Measurements from ENCODE around the gene EGFR. TPM values are rescaled to one million over a fixed set of nuclear protein-coding genes. Genes with fewer than 3 reads are reported as not detected.

Gene EGFR
- polyA plus RNA-seq, 1 of the 3 experiments (the other 2 are of a cell fraction) = 37.6 TPM

GRCh38 chr7:55183897-55184296 lies 165.1 kb downstream of the EGFR start:
- Histone ChIP-seq H3K4me2 (no peak overlapping the region), H3K4me3 (ENCODE audit: low read depth in 2 of 2, low read length in 1 of 2) (no peak overlapping the region), H3K27ac (ENCODE audit: low read depth in 2 of 2, low read length in 1 of 2) (no peak overlapping the region), H3K79me2 (ENCODE audit: insufficient read depth) (no peaks in the 10 kb centered on the region), H3K4me1 (ENCODE audit: control insufficient read depth in 1 of 2, insufficient read depth in 2 of 2, low read depth in 1 of 2, low read length in 1 of 2) (peaks cover 14 to 47% of the 10 kb centered on the region in 2 experiments), H3K36me3 (replicated peaks in 1 of 2; ENCODE audit: control insufficient read depth in 1 of 2, insufficient read depth in 2 of 2, low read length in 1 of 2) (peaks cover 70 to 71% of the 10 kb centered on the region in 2 experiments), H3K9me3 (no peaks in the 10 kb centered on the region), H3K9me2 (no peaks in the 10 kb centered on the region), H2AFZ (ENCODE audit: low read depth) (no peak overlapping the region), H3K27me3 (ENCODE audit: insufficient read depth) (no peaks in the 10 kb centered on the region), H3K9ac (no peak overlapping the region), H4K20me1 (ENCODE audit: insufficient read depth) (no peaks in the 10 kb centered on the region), H3F3A (replicated peaks; ENCODE audit: insufficient read depth) (peaks cover 30% of the 10 kb centered on the region)
- no peak for DNase-seq
- POLR2A ChIA-PET = no interaction called here
- CTCF ChIA-PET = interaction anchor here (1.0 to 5.6 kb wide), 3 partner anchors 12 to 395 kb away, joined by 3 to 44 read pairs (median 3); no protein-coding TSS in a partner anchor
- WGBS (ENCODE audit: low lambda C conversion rate) = 85% methylated on average over 15 of the region's 15 CpGs
- TF ChIP-seq, protein P1, sequence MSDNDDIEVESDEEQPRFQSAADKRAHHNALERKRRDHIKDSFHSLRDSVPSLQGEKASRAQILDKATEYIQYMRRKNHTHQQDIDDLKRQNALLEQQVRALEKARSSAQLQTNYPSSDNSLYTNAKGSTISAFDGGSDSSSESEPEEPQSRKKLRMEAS (IDR thresholded peaks at IDR 0.05; ENCODE audit: low read depth) = no peak
- no peak for TF ChIP-seq RAD21 (IDR thresholded peaks at IDR 0.05; ENCODE audit: low read length)
- TF ChIP-seq SIN3A (IDR thresholded peaks at IDR 0.05; ENCODE audit: borderline replicate concordance, low read depth, low read length) = no peak
- TF ChIP-seq MXI1 (IDR thresholded peaks at IDR 0.05; ENCODE audit: low read depth, low read length) = no peak
- TF ChIP-seq, protein P2, sequence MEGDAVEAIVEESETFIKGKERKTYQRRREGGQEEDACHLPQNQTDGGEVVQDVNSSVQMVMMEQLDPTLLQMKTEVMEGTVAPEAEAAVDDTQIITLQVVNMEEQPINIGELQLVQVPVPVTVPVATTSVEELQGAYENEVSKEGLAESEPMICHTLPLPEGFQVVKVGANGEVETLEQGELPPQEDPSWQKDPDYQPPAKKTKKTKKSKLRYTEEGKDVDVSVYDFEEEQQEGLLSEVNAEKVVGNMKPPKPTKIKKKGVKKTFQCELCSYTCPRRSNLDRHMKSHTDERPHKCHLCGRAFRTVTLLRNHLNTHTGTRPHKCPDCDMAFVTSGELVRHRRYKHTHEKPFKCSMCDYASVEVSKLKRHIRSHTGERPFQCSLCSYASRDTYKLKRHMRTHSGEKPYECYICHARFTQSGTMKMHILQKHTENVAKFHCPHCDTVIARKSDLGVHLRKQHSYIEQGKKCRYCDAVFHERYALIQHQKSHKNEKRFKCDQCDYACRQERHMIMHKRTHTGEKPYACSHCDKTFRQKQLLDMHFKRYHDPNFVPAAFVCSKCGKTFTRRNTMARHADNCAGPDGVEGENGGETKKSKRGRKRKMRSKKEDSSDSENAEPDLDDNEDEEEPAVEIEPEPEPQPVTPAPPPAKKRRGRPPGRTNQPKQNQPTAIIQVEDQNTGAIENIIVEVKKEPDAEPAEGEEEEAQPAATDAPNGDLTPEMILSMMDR (IDR thresholded peaks at IDR 0.05) = no peak
- no peak for TF ChIP-seq USF1 (IDR thresholded peaks at IDR 0.05; ENCODE audit: borderline replicate concordance, low read depth)
- no peak for TF ChIP-seq FOXJ3 (CRISPR knock-in tag; IDR thresholded peaks at IDR 0.05)
- no peak for TF ChIP-seq TCF12 (IDR thresholded peaks at IDR 0.05)
- TF ChIP-seq RXRA (IDR thresholded peaks at IDR 0.05; ENCODE audit: borderline replicate concordance, low read depth) = no peak
- no peak for TF ChIP-seq EZH2phosphoT487 (IDR thresholded peaks at IDR 0.05; ENCODE audit: borderline replicate concordance, low read depth)
- no peak for TF ChIP-seq IRF3 (IDR thresholded peaks at IDR 0.05; ENCODE audit: low read depth, low read length)
- TF ChIP-seq RFX5 (IDR thresholded peaks at IDR 0.05; ENCODE audit: low read length) = no peak
- no peak for TF ChIP-seq NFIC (IDR thresholded peaks at IDR 0.05; ENCODE audit: borderline replicate concordance)
- no peak for TF ChIP-seq TEAD4 (IDR thresholded peaks at IDR 0.05; ENCODE audit: borderline replicate concordance, insufficient read depth)
- TF ChIP-seq, protein P3, sequence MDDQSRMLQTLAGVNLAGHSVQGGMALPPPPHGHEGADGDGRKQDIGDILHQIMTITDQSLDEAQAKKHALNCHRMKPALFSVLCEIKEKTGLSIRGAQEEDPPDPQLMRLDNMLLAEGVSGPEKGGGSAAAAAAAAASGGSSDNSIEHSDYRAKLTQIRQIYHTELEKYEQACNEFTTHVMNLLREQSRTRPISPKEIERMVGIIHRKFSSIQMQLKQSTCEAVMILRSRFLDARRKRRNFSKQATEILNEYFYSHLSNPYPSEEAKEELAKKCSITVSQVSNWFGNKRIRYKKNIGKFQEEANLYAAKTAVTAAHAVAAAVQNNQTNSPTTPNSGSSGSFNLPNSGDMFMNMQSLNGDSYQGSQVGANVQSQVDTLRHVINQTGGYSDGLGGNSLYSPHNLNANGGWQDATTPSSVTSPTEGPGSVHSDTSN (IDR thresholded peaks at IDR 0.05) = no peak
- no peak for TF ChIP-seq GATA2 (CRISPR knock-in tag; IDR thresholded peaks at IDR 0.05)
- TF ChIP-seq, protein P4, sequence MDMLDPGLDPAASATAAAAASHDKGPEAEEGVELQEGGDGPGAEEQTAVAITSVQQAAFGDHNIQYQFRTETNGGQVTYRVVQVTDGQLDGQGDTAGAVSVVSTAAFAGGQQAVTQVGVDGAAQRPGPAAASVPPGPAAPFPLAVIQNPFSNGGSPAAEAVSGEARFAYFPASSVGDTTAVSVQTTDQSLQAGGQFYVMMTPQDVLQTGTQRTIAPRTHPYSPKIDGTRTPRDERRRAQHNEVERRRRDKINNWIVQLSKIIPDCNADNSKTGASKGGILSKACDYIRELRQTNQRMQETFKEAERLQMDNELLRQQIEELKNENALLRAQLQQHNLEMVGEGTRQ (IDR thresholded peaks at IDR 0.05; ENCODE audit: borderline replicate concordance, low read depth, low read length) = no peak
- no peak for TF ChIP-seq CHD2 (IDR thresholded peaks at IDR 0.05; ENCODE audit: low read length, partially characterized antibody)

Measured in SK-N-SH (cell line).